Breast epithelium (tissue), 4 donors: ENCODE data around the gene LIMCH1. TPM values are rescaled to one million over a fixed set of nuclear protein-coding genes. Genes with fewer than 3 reads are reported as not detected.
A peak's percentile ranks its signal among the peaks of the same experiment; 100 is the strongest.

Experiments
- DNase-seq, 2 donors: peaks; one replicate each; pipeline ENCODE4 v3.0.0-alpha.2; 2019; ENCODE audit warnings: low spot score in 2 of 2
- H3K27ac ChIP-seq, 2 donors: fragments of 200-600 bp; sonication (generic) in 1 of 2; one replicate each; pipeline ENCODE4 v1.5.1; 2016 to 2019; ENCODE audit warnings: mild to moderate bottlenecking in 1 of 2
- H3K27me3 ChIP-seq, 2 donors: fragments of 200-600 bp; sonication (generic) in 1 of 2; one replicate each; pipeline versions ENCODE4 v1.5.1 to v1.6.0; 2017 to 2019; ENCODE audit warnings: control low read depth in 1 of 2, mild to moderate bottlenecking in 1 of 2
- H3K36me3 ChIP-seq: fragments of 200-600 bp; one replicate; pipeline ENCODE4 v1.5.1; 2019
- H3K4me1 ChIP-seq, 2 donors: fragments of 200-600 bp; sonication (generic); one replicate each; pipeline ENCODE4 v1.5.1; 2016 to 2019; ENCODE audit warnings: control low read depth in 1 of 2
- H3K4me3 ChIP-seq, 3 donors: fragments of 200-600 bp; sonication (generic); 1 replicate in 2 of 3; 2 replicates in 1 of 3; pipeline ENCODE4 v1.5.1; 2016 to 2019; ENCODE audit warnings: mild to moderate bottlenecking in 3 of 3, moderate library complexity in 2 of 3
- H3K9me3 ChIP-seq, 2 donors: fragments of 200-600 bp; sonication (generic) in 1 of 2; one replicate each; pipeline ENCODE4 v1.5.1; 2016 to 2019; ENCODE audit warnings: control low read depth in 1 of 2
- CTCF ChIP-seq, 3 donors: fragments of 450-650 bp; IDR thresholded peaks; one replicate each; pipeline ENCODE4 v1.5.1; 2016 to 2017; ENCODE audit warnings: antibody characterized with exemption in 3 of 3, mild to moderate bottlenecking in 3 of 3, moderate library complexity in 3 of 3
- POLR2A ChIP-seq: fragments of 450-650 bp; IDR thresholded peaks from one replicate; pipeline ENCODE4 v1.6.1; 2016; ENCODE audit warnings: antibody characterized with exemption, mild to moderate bottlenecking, moderate library complexity
- POLR2AphosphoS5 ChIP-seq, 3 donors: sonication (generic); formaldehyde crosslinking; IDR thresholded peaks; one replicate each; pipeline ENCODE4 v1.6.1; 2017; ENCODE audit warnings: antibody characterized with exemption in 3 of 3
- intact Hi-C: fragments of 100-400 bp; cut with DNase I; formaldehyde crosslinking; loops from one replicate; pipeline ENCODE4 v1.15.1; 2023; ENCODE audit warnings: low total_unique reads
- total RNA-seq, 3 donors: library from RNA; depleted of rRNA; stranded (reverse); fragments of >200 nt; gene quantifications; one replicate each; pipeline ENCODE4 v1.1.0, GENCODE V29; 2016

The LIMCH1 gene
- total RNA-seq, 3 donors from 2014 or later, result 34.6 to 72.2 (median 71.8) TPM

GRCh38 chr4:41683326-41683725, 145.4 kb downstream of the LIMCH1 start:
- TF ChIP-seq CTCF (IDR thresholded peaks at IDR 0.05) (no peak), POLR2AphosphoS5 (IDR thresholded peaks at IDR 0.05) (no peak), POLR2A (no peak)
- DNase-seq, result no peak
- no peak overlapping the region for H3K27ac ChIP-seq
- no peaks in the 10 kb centered on the region for H3K27me3 ChIP-seq
- H3K4me3 ChIP-seq, result no peak overlapping the region
- no peaks in the 10 kb centered on the region for H3K4me1 ChIP-seq
- intact Hi-C loops, result no loop called here
- no peaks in the 10 kb centered on the region for H3K9me3 ChIP-seq
- peaks cover 5% of the 10 kb centered on the region for H3K36me3 ChIP-seq

DNA sequence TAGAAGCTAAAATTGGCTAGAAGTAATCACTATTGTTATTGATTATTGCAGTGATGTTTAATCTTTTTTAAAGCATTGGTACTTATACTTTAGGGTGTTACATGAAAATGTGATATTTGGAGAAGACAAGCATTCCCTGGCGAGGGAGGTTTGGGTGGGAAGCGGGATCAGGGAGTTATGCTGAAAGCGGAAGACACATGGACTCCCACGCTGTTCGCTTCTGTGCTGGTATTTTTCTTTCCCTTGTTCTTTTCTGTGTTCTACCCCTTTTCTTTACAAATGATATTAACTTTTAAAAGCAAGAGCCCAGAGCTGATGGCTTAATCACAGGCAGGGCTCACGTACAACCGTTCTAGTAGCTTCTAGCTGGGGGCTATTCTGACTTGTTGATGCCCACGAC, 148.9 kb downstream of the LIMCH1 start:
- Histone ChIP-seq H3K27me3 (no peaks in the 10 kb centered on the region), H3K9me3 (no peaks in the 10 kb centered on the region), H3K4me3 (no peak overlapping the region), H3K36me3 (peaks cover 5% of the 10 kb centered on the region), H3K4me1 (no peaks in the 10 kb centered on the region), H3K27ac (no peak overlapping the region)
- TF ChIP-seq POLR2AphosphoS5 (IDR thresholded peaks at IDR 0.05), result no peak
- no peak for TF ChIP-seq CTCF (IDR thresholded peaks at IDR 0.05)
- no peak for TF ChIP-seq POLR2A
- no peak for DNase-seq
- intact Hi-C loops, result no loop called here

DNA sequence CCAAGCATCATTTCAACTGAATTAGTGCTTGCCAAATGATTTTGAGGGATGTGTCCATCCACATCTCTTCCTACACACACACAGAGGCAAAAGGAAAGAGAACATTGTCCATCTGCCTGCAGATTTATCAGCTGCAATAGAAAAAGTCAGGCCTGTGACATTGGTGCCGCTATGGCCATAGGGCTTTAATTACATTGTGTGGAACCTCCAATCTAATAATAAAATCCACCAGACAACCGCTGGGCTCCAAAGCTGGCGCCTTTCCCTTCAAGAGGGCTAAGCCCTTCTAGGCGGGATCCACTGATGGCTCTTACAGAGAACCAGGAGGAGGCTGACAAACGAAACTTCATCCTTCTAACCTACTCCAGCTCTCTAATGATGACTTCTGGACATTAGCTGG, 150.0 kb downstream of the LIMCH1 start:
- H3K4me3 ChIP-seq, result no peak overlapping the region
- intact Hi-C loops, result no loop called here
- DNase-seq, result no peak
- no peak overlapping the region for H3K27ac ChIP-seq
- no peak for TF ChIP-seq CTCF (IDR thresholded peaks at IDR 0.05)
- TF ChIP-seq POLR2A, result no peak
- no peak for TF ChIP-seq POLR2AphosphoS5 (IDR thresholded peaks at IDR 0.05)
- H3K4me1 ChIP-seq, result no peaks in the 10 kb centered on the region
- no peaks in the 10 kb centered on the region for H3K27me3 ChIP-seq
- H3K9me3 ChIP-seq, result no peaks in the 10 kb centered on the region
- peaks cover 5% of the 10 kb centered on the region for H3K36me3 ChIP-seq

DNA sequence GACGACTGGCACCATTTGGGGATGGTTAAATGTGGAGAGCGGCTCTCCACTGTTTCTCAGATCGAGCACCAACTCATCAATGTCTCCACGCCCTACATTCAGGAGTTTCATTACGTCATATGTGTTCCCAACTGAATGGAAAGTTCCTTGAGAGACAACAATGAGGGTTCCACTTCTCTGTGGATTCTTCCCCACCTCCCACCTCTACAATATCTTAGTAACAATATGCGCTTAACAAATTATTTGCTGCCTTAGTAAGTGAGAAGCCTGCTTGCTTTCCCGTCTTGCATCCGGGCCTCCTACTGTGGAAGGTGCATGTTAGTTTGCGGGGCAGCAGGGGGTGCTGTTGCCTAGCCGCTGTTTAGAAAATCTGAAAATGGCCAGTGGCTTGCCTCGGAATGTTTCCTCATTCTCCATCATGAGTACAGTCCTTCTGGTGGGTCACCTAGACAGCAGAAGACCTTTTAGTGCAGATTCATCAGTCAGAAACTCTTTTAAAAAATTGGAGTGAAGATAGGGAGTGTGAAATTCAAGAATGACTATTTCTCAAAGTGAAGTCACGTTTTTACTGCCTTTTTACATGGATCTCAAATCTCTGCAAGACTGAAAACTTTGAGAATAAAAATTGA, 154.9 kb downstream of the LIMCH1 start:
- Histone ChIP-seq H3K36me3 (no peaks in the 10 kb centered on the region), H3K4me1 (no peaks in the 10 kb centered on the region), H3K27ac (no peak overlapping the region), H3K4me3 (no peak overlapping the region), H3K9me3 (no peaks in the 10 kb centered on the region), H3K27me3 (no peaks in the 10 kb centered on the region)
- no peak for DNase-seq
- intact Hi-C loops, result no loop called here
- TF ChIP-seq POLR2AphosphoS5 (IDR thresholded peaks at IDR 0.05) (no peak), CTCF (IDR thresholded peaks at IDR 0.05) (peak; percentile 24 to 70 (median 59))

GRCh38 chr4:41693629-41694028, 155.7 kb downstream of the LIMCH1 start:
- intact Hi-C loops, result no loop called here
- Histone ChIP-seq H3K4me1 (no peaks in the 10 kb centered on the region), H3K27me3 (no peaks in the 10 kb centered on the region), H3K27ac (no peak overlapping the region), H3K4me3 (no peak overlapping the region), H3K36me3 (no peaks in the 10 kb centered on the region), H3K9me3 (no peaks in the 10 kb centered on the region)
- DNase-seq, result no peak
- no peak for TF ChIP-seq POLR2AphosphoS5 (IDR thresholded peaks at IDR 0.05)

GRCh38 chr4:41696131-41696530, 158.2 kb downstream of the LIMCH1 start:
- Histone ChIP-seq H3K27me3 (no peaks in the 10 kb centered on the region), H3K4me1 (no peaks in the 10 kb centered on the region), H3K9me3 (no peaks in the 10 kb centered on the region), H3K36me3 (no peaks in the 10 kb centered on the region), H3K27ac (no peak overlapping the region), H3K4me3 (no peak overlapping the region)
- TF ChIP-seq POLR2AphosphoS5 (IDR thresholded peaks at IDR 0.05), result no peak
- no peak for TF ChIP-seq CTCF (IDR thresholded peaks at IDR 0.05)
- TF ChIP-seq POLR2A, result no peak
- no peak for DNase-seq
- intact Hi-C loops, result no loop called here
